Neuronal stem cell (in vitro differentiated cells): ENCODE data around the gene TRPM8.

Experiments used
- DNase-seq: peaks from one replicate; pipeline ENCODE4 v3.0.0-alpha.2; 2013; ENCODE audit warnings: low spot score
- H2AFZ ChIP-seq: one replicate; pipeline ENCODE4 v1.6.1; 2013; ENCODE audit warnings: mild to moderate bottlenecking, low read length, inconsistent platforms
- H2AK5ac ChIP-seq: 2 replicates; pipeline ENCODE4 v1.6.1; 2013; ENCODE audit warnings: low read depth, mild to moderate bottlenecking, inconsistent platforms, low read length, moderate library complexity, mixed read lengths
- H2BK120ac ChIP-seq: 2 replicates; pipeline ENCODE4 v1.6.1; 2013; ENCODE audit warnings: low read depth, mild to moderate bottlenecking, inconsistent platforms, low read length, moderate library complexity, mixed read lengths
- H2BK12ac ChIP-seq: one replicate; pipeline ENCODE4 v1.6.1; 2013; ENCODE audit warnings: low read length, inconsistent platforms
- H2BK15ac ChIP-seq: 2 replicates; pipeline ENCODE4 v1.6.1; 2013; ENCODE audit warnings: mild to moderate bottlenecking, low read length, inconsistent platforms, mixed read lengths
- H2BK5ac ChIP-seq: one replicate; pipeline ENCODE4 v1.6.1; 2013; ENCODE audit warnings: inconsistent platforms, mild to moderate bottlenecking, low read length, moderate library complexity
- H3K14ac ChIP-seq: one replicate; pipeline ENCODE4 v1.6.1; 2013; ENCODE audit warnings: low read length, inconsistent platforms
- H3K18ac ChIP-seq: 2 replicates; pipeline ENCODE4 v1.6.1; 2013; ENCODE audit warnings: low read length, inconsistent platforms
- H3K23ac ChIP-seq: 2 replicates; pipeline ENCODE4 v1.6.1; 2013; ENCODE audit warnings: low read depth, mild to moderate bottlenecking, mixed read lengths, low read length, inconsistent platforms; ENCODE audit not compliant: poor library complexity
- H3K27ac ChIP-seq: replicated peaks from 3 replicates; pipeline ENCODE4 v1.5.1; 2013; ENCODE audit warnings: low read length, inconsistent platforms
- H3K27me3 ChIP-seq, 3 experiments: 2 replicates each; pipeline ENCODE4 v1.6.1; 2013; ENCODE audit warnings: low read length in 3 of 3, mild to moderate bottlenecking in 2 of 3, inconsistent platforms in 1 of 3, low read depth in 1 of 3, mixed read lengths in 1 of 3, moderate library complexity in 1 of 3; ENCODE audit not compliant: control insufficient read depth in 3 of 3, insufficient read depth in 3 of 3
- H3K36me3 ChIP-seq, 2 donors: replicated peaks in 1 of 2; 2 replicates each; pipeline ENCODE4 v1.6.1; 2013; ENCODE audit warnings: low read length in 2 of 2; ENCODE audit not compliant: control insufficient read depth in 2 of 2, insufficient read depth in 2 of 2
- H3K4ac ChIP-seq: 2 replicates; pipeline ENCODE4 v1.6.1; 2013; ENCODE audit warnings: inconsistent platforms, mild to moderate bottlenecking, low read length, moderate library complexity
- H3K4me1 ChIP-seq, 2 donors: 1 replicate in 1 of 2; 2 replicates in 1 of 2; pipeline ENCODE4 v1.6.1; 2013; ENCODE audit warnings: low read length in 2 of 2, low read depth in 1 of 2; ENCODE audit not compliant: control insufficient read depth in 2 of 2, insufficient read depth in 1 of 2
- H3K4me2 ChIP-seq: one replicate; pipeline ENCODE4 v1.6.1; 2013; ENCODE audit warnings: mild to moderate bottlenecking, low read length, inconsistent platforms; ENCODE audit not compliant: insufficient read depth, poor library complexity, severe bottlenecking
- H3K4me3 ChIP-seq, 2 donors: 2 replicates each; pipeline ENCODE4 v1.5.1; 2013; ENCODE audit warnings: low read length in 2 of 2, mild to moderate bottlenecking in 2 of 2, inconsistent platforms in 1 of 2, moderate library complexity in 1 of 2
- H3K79me1 ChIP-seq: one replicate; pipeline ENCODE4 v1.6.1; 2013; ENCODE audit warnings: low read depth, mild to moderate bottlenecking, inconsistent platforms, low read length, moderate library complexity
- H3K9ac ChIP-seq: one replicate; pipeline ENCODE4 v1.6.1; 2013; ENCODE audit warnings: mild to moderate bottlenecking, low read depth, low read length, inconsistent platforms; ENCODE audit not compliant: poor library complexity
- H3K9me3 ChIP-seq, 2 donors: replicated peaks in 1 of 2; 2 replicates each; pipeline versions ENCODE3 to v1.6.1; 2013; ENCODE audit warnings: low read length in 2 of 2, mild to moderate bottlenecking in 2 of 2, inconsistent platforms in 1 of 2, low read depth in 1 of 2, mixed read lengths in 1 of 2, moderate library complexity in 1 of 2; ENCODE audit not compliant: control insufficient read depth in 2 of 2, insufficient read depth in 1 of 2
- H4K8ac ChIP-seq: one replicate; pipeline ENCODE4 v1.6.1; 2013; ENCODE audit warnings: low read depth, mild to moderate bottlenecking, inconsistent platforms, low read length, moderate library complexity
- H4K91ac ChIP-seq: one replicate; pipeline ENCODE4 v1.6.1; 2013; ENCODE audit warnings: low read length, low read depth, mild to moderate bottlenecking, inconsistent platforms; ENCODE audit not compliant: poor library complexity
- WGBS, 2 donors: extraction: QIAGEN DNeasy Blood & Tissue Kit; methylation state at CpG; one replicate each; pipeline ENCODE4 v1.1.7; 2013; ENCODE audit warnings: missing lambda C conversion rate in 2 of 2, mixed read lengths in 1 of 2; ENCODE audit not compliant: insufficient read length in 2 of 2, insufficient replicate concordance in 1 of 2; ENCODE audit errors: extremely low coverage in 2 of 2; 5-methylcytosine and 5-hydroxymethylcytosine counted together

The TRPM8 gene

GRCh38 chr2:234014427-234014826, 97.3 kb downstream of the TRPM8 start:
- WGBS, 2 donors: no CpG with 5 or more reads among the region's 1 CpG
- no peaks in the 10 kb centered on the region for H3K27me3 ChIP-seq

DNA sequence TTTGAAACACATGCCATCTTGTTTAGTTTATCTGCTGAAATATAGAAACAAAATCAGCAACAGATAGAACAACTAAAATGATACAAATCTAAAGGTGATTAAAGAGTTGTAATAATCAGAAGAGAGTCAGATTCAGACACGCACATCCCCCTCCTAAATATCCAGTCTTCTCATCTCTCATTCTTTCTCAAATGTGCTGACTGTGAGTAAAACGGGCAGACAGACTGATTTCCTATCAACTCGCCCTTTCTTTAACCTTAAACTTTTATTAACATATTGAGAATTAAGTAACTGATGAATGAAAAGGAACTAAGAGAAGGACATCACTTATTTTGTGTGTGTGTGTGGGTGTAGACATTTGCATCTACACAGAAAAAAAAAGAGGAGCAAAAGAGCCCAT, 98.7 kb downstream of the TRPM8 start:
- no peak overlapping the region for H3K4me2 ChIP-seq
- no peak overlapping the region for H3K4ac ChIP-seq
- no peak overlapping the region for H2BK12ac ChIP-seq
- H3K9me3 ChIP-seq: no peaks in the 10 kb centered on the region
- no peaks in the 10 kb centered on the region for H3K4me1 ChIP-seq
- no peak overlapping the region for H4K8ac ChIP-seq
- H3K9ac ChIP-seq: no peak overlapping the region
- H3K36me3 ChIP-seq: no peaks in the 10 kb centered on the region
- no peak overlapping the region for H3K27ac ChIP-seq
- H2BK5ac ChIP-seq: no peak overlapping the region
- no peak overlapping the region for H2AK5ac ChIP-seq
- H2BK15ac ChIP-seq: no peak overlapping the region
- H3K79me1 ChIP-seq: no peaks in the 10 kb centered on the region
- no peak overlapping the region for H2BK120ac ChIP-seq
- H4K91ac ChIP-seq: no peak overlapping the region
- H3K23ac ChIP-seq: no peak overlapping the region
- WGBS, 2 donors: no CpG with 5 or more reads among the region's 3 CpGs
- H3K18ac ChIP-seq: no peak overlapping the region
- no peak overlapping the region for H3K4me3 ChIP-seq
- no peak overlapping the region for H3K14ac ChIP-seq
- no peak for DNase-seq
- H3K27me3 ChIP-seq: no peaks in the 10 kb centered on the region
- no peak overlapping the region for H2AFZ ChIP-seq

More at GRCh38 chr2:234014427-234014826, 97.3 kb downstream of the TRPM8 start:
- no peak overlapping the region for H3K18ac ChIP-seq
- H3K36me3 ChIP-seq: no peaks in the 10 kb centered on the region
- no peaks in the 10 kb centered on the region for H3K9me3 ChIP-seq
- H3K23ac ChIP-seq: no peak overlapping the region
- no peak overlapping the region for H3K14ac ChIP-seq
- no peak overlapping the region for H3K4ac ChIP-seq
- DNase-seq: no peak
- H4K91ac ChIP-seq: no peak overlapping the region
- no peak overlapping the region for H2AK5ac ChIP-seq
- no peak overlapping the region for H3K4me3 ChIP-seq
- no peak overlapping the region for H3K9ac ChIP-seq
- no peak overlapping the region for H2BK5ac ChIP-seq
- no peak overlapping the region for H2AFZ ChIP-seq
- no peak overlapping the region for H2BK15ac ChIP-seq
- H4K8ac ChIP-seq: no peak overlapping the region
- H2BK12ac ChIP-seq: no peak overlapping the region
- no peak overlapping the region for H3K4me2 ChIP-seq
- no peak overlapping the region for H3K27ac ChIP-seq
- no peak overlapping the region for H2BK120ac ChIP-seq
- no peaks in the 10 kb centered on the region for H3K79me1 ChIP-seq
- no peaks in the 10 kb centered on the region for H3K4me1 ChIP-seq

DNA sequence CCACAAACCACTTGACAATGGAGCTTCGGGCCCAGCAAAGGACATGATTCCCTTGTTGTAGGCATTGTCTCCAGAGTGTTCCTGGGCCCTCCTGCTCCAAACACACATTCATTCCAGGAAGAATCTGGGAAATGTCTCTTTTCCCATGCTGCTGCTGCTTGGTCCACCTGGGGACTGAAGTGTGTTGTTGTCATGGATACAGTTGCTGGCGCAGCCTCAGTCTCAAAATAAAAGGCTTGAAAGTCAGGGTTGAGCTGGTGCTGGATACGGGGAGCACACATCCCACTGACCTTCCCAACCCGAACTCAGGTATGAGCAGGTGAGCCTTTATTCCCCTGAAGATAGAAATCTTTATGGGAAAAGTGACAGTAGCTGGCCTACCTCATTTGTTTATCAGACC, 102.7 kb downstream of the TRPM8 start:
- no peak overlapping the region for H3K14ac ChIP-seq
- H2BK5ac ChIP-seq: peak overlapping the region; percentile 19
- no peaks in the 10 kb centered on the region for H3K79me1 ChIP-seq
- no peak overlapping the region for H3K23ac ChIP-seq
- H3K9me3 ChIP-seq: peaks cover 0 to 2% of the 10 kb centered on the region in 2 donors
- H3K36me3 ChIP-seq: no peaks in the 10 kb centered on the region
- H3K4me1 ChIP-seq: no peaks in the 10 kb centered on the region
- no peak overlapping the region for H4K8ac ChIP-seq
- H3K4ac ChIP-seq: no peak overlapping the region
- H3K27ac ChIP-seq: no peak overlapping the region
- no peak for DNase-seq
- H2BK15ac ChIP-seq: no peak overlapping the region
- no peaks in the 10 kb centered on the region for H3K27me3 ChIP-seq
- no peak overlapping the region for H3K18ac ChIP-seq
- H2AFZ ChIP-seq: no peak overlapping the region
- H3K4me2 ChIP-seq: no peak overlapping the region
- H3K4me3 ChIP-seq: no peak overlapping the region
- H4K91ac ChIP-seq: no peak overlapping the region
- H2BK12ac ChIP-seq: no peak overlapping the region
- H2AK5ac ChIP-seq: no peak overlapping the region
- H2BK120ac ChIP-seq: no peak overlapping the region
- no CpG with 5 or more reads among the region's 4 CpGs for WGBS, 2 donors
- no peak overlapping the region for H3K9ac ChIP-seq

- Histone ChIP-seq H2AFZ (no peak overlapping the region), H2AK5ac (no peak overlapping the region), H3K14ac (no peak overlapping the region), H2BK120ac (no peak overlapping the region), H4K8ac (no peak overlapping the region), H3K27me3 (no peaks in the 10 kb centered on the region), H3K79me1 (no peaks in the 10 kb centered on the region), H4K91ac (no peak overlapping the region), H3K36me3 (no peaks in the 10 kb centered on the region), H2BK15ac (no peak overlapping the region), H3K4me2 (no peak overlapping the region), H3K18ac (no peak overlapping the region), H2BK12ac (no peak overlapping the region), H3K23ac (no peak overlapping the region), H3K27ac (no peak overlapping the region), H3K4me1 (no peaks in the 10 kb centered on the region), H3K9me3 (peaks cover 0 to 2% of the 10 kb centered on the region in 2 donors), H3K4ac (no peak overlapping the region), H3K9ac (no peak overlapping the region), H2BK5ac (no peak overlapping the region), H3K4me3 (no peak overlapping the region)
- no peak for DNase-seq
- WGBS, 2 donors: no CpG with 5 or more reads among the region's 2 CpGs
These were observed 103.2 kb downstream of the TRPM8 start for GRCh38 chr2:234020332-234020731.
